GM21723 (cell line): ENCODE results near the gene HCFC1R1.

ENCODE experiments used
- ATAC-seq: cut with Tn5 transposase; IDR thresholded peaks from one replicate; pipeline ENCODE4 v1.9.1; 2021; ENCODE audit warnings: mild to moderate bottlenecking, moderate library complexity; ENCODE audit not compliant: unreplicated experiment

HCFC1R1 gene

DNA sequence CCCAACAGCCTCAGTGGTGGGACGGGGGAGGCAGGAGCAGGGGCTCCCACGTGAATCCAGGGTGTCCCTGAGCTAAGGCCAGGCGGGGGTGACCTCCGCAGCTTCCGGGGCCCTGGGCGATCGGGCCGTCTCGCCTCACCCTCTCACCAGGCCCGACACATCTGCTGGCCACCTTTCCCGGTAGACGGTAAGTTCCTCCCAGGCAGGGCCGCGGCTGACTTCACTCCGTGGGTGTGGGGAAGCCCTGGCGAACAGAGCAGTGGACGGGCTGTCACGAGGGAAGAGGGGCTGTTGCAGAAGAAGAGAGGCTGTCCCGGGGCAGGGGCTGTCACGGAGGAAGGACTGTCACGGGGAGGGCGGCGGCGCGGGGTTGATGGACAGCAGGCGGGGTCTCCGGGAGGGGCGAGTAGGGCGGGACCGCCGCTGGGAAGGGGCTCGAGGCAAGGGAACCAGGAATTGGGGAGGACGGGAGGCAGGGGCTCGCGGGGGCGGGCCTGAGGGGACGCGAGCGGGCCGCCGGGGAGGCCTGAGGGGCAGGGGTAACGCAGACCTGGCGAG lies 44.0 kb downstream of the HCFC1R1 start:
- peak; percentile 11 for ATAC-seq

DNA sequence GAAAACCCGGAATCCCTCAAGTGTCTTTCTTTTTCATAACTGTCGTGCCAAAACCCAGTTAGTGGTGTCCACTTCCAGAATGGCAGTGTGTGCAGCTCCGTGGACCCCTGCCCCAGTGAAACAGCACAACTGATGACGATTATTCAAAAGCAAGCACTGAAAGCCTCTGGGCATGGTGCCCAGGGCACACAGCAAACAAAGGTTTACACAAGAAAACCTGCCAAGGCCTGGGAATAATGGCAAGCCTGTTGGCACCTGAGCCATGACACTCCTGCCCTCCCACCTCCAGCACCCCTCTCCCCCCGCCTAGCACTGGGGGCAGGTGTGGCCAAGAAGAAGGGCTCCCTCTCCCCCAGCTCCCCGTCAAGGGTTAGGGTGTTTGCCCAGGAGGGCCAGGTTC lies 46.3 kb downstream of the HCFC1R1 start:
- no peak for ATAC-seq

DNA sequence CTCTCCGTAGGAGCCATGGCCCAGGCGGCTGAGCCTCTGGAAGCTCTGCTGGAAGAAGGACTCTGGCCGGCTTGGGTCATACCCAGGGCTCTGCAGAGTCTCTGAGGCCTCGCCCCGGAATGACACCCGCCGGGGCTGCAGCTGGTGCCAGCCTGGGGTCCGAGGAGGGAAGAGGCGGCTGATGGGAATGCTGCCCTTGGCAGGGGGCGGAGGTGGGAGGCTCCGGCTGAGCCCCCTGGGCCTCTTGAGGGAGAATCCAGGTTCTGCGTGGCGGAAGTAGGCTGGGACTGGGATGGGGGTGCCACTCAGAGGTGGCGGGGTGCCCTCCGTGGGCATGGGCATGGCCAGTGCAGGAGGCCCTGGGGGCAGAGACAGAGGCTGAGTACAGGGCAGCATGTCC lies 47.1 kb downstream of the HCFC1R1 start:
- ATAC-seq: no peak

DNA sequence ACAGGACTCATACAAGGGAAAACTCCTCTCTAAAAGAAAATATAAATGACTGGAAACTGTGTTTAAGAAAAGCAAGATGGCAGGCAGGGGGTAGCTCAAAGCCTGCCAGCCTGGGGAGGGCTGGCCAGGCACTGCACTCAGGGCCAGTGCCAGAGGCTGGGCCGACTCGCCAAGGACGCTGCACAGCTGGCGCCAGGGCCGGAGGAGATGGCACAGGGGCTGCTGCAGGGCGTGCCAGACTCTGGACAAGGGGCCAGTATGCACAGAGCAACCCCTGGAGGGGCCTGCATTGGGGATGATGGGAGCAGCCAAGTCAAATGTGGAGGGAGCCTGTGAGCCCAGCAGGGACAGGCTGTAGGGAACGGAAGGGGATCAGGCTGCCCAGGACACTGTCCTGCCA lies 47.5 kb downstream of the HCFC1R1 start:
- ATAC-seq: no peak

DNA sequence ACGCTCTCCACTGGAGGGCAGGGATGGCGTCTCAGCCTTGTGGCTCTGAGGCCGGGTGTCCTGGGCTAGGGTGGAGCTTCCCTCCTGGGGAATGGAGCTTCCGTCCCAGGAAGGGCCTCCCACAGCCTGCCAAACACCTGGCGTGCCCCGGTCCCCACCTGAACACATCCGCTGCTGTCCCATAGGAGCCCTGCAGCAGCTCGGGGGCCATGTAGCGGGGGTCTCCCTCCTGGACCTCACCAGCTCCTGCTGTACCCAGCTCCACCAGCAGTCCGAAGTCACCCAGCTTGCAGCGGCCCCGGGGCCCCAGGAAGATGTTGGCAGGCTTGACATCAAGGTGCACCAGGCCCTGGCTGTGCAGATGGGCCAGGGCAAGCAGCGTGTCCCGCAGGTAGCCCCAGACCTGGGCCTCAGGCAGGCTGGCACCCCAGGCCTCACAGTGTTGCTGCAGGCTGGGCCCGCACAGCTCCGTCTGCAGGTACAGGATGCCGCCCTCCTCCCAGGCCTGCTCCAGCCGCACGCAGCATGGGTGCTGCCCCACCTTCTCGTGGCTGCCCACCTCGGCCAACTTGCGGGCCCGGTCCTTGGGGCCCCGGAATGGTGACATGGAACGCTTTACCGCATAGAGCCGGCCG lies 48.5 kb downstream of the HCFC1R1 start:
- ATAC-seq: no peak

- no peak for ATAC-seq
Measured at GRCh38 chr16:2974319-2975056, 49.3 kb downstream of the HCFC1R1 start.

GRCh38 chr16:2973605-2974318 lies 50.0 kb downstream of the HCFC1R1 start:
- no peak for ATAC-seq

DNA sequence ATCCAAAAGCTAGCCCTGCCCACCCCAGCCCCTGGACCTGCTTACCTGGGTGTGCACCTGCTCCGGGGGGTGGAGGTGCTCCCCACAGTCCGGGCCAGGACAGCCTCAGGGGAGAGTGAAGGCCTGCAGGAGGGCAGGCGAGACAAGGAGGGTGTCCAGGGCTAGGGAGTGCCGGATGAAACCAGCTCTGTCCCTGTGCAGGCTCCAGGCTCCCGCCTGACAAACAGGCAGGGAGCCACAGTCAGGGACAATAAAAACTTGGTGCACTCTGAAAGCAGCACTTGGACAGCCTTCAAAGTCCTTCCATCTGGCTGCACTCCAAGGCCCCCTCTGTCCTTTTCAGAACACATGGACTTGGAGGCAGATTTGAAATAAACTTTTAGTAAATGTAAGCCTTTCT lies 50.6 kb downstream of the HCFC1R1 start:
- no peak for ATAC-seq
